GM23338 (cell line): ENCODE data around the gene VPS45. TPM values are rescaled to one million over a fixed set of nuclear protein-coding genes. Genes with fewer than 3 reads are reported as not detected.

Experiments used
- ATAC-seq: fragments of 200-7000 bp; cut with Tn5 transposase; 3 replicates; pipeline ENCODE4 v1.9.1; 2020
- DNase-seq: peaks from one replicate; pipeline ENCODE4 v3.0.0-alpha.2; 2015; ENCODE audit warnings: low spot score
- H2AFZ ChIP-seq: fragments of 200-600 bp; sonication (generic); 2 replicates; pipeline ENCODE4 v1.8.0; 2016; ENCODE audit warnings: antibody characterized with exemption, mild to moderate bottlenecking, moderate library complexity
- H3F3A ChIP-seq: fragments of 200-600 bp; sonication (generic); replicated peaks from 2 replicates; pipeline ENCODE4 v1.8.0; 2017; ENCODE audit warnings: antibody characterized with exemption, mixed run types, low read depth
- H3K27ac ChIP-seq: fragments of 200-600 bp; sonication (generic); 2 replicates; pipeline ENCODE4 v1.6.1; 2016; ENCODE audit warnings: low read depth
- H3K27me3 ChIP-seq: fragments of 200-600 bp; sonication (generic); 2 replicates; pipeline ENCODE4 v1.8.0; 2016; ENCODE audit warnings: mild to moderate bottlenecking, mixed run types, moderate library complexity; ENCODE audit not compliant: insufficient read depth
- H3K36me3 ChIP-seq: fragments of 200-600 bp; sonication (generic); 2 replicates; pipeline ENCODE4 v1.8.0; 2016; ENCODE audit warnings: mild to moderate bottlenecking; ENCODE audit not compliant: insufficient read depth
- H3K4me1 ChIP-seq: fragments of 200-600 bp; sonication (generic); 2 replicates; pipeline ENCODE4 v1.8.0; 2016; ENCODE audit warnings: mild to moderate bottlenecking, moderate library complexity; ENCODE audit not compliant: insufficient read depth
- H3K4me2 ChIP-seq: fragments of 200-600 bp; sonication (generic); 2 replicates; pipeline ENCODE4 v1.7.1; 2017; ENCODE audit warnings: mixed run types
- H3K4me3 ChIP-seq: fragments of 200-600 bp; sonication (generic); 2 replicates; pipeline ENCODE4 v1.6.1; 2016; ENCODE audit warnings: mixed run types
- H3K79me2 ChIP-seq: fragments of 200-600 bp; sonication (generic); replicated peaks from 2 replicates; pipeline ENCODE4 v1.8.0; 2017; ENCODE audit warnings: mild to moderate bottlenecking; ENCODE audit not compliant: insufficient read depth
- H3K9me2 ChIP-seq: fragments of 200-600 bp; sonication (generic); 2 replicates; pipeline ENCODE4 v1.8.0; 2017; ENCODE audit not compliant: insufficient read depth
- H4K20me1 ChIP-seq: fragments of 200-600 bp; sonication (generic); replicated peaks from 2 replicates; pipeline ENCODE4 v1.8.0; 2017; ENCODE audit warnings: mild to moderate bottlenecking; ENCODE audit not compliant: insufficient read depth
- H3K27ac Mint-ChIP-seq: 2 replicates; pipeline ENCODE4 v1.8.0; 2020; ENCODE audit warnings: inconsistent platforms, mild to moderate bottlenecking, moderate library complexity, mixed read lengths
- H3K27me3 Mint-ChIP-seq: 3 replicates; pipeline ENCODE4 v1.8.0; 2022; ENCODE audit warnings: low read depth, mild to moderate bottlenecking, moderate library complexity, mixed read lengths, inconsistent platforms; ENCODE audit not compliant: insufficient read depth, poor library complexity
- H3K36me3 Mint-ChIP-seq: 3 replicates; pipeline ENCODE4 v1.8.0; 2021; ENCODE audit warnings: low read depth, mild to moderate bottlenecking, inconsistent platforms, moderate library complexity, mixed read lengths
- H3K4me1 Mint-ChIP-seq: 3 replicates; pipeline ENCODE4 v1.8.0; 2020; ENCODE audit warnings: mild to moderate bottlenecking, inconsistent platforms, mixed read lengths
- H3K4me3 Mint-ChIP-seq: 3 replicates; pipeline ENCODE4 v1.8.0; 2021; ENCODE audit warnings: moderate library complexity, mild to moderate bottlenecking, inconsistent platforms, mixed read lengths
- H3K9me3 Mint-ChIP-seq: 3 replicates; pipeline ENCODE4 v1.8.0; 2020; ENCODE audit warnings: moderate library complexity, mild to moderate bottlenecking, inconsistent platforms, mixed read lengths
- ETS1 ChIP-seq: IDR thresholded peaks from 2 replicates; pipeline ENCODE4 v1.6.1; 2016; ENCODE audit warnings: antibody characterized with exemption
- EZH2 ChIP-seq: fragments of 200-600 bp; sonication (generic); IDR thresholded peaks from one replicate; pipeline ENCODE4 v1.8.0; 2017; ENCODE audit warnings: antibody characterized with exemption, mild to moderate bottlenecking, low read depth; ENCODE audit not compliant: unreplicated experiment
- EZH2phosphoT487 ChIP-seq: fragments of 200-600 bp; sonication (generic); IDR thresholded peaks from one replicate; pipeline ENCODE4 v1.8.1; 2018; ENCODE audit warnings: antibody characterized with exemption; ENCODE audit not compliant: unreplicated experiment
- JUNB ChIP-seq: IDR thresholded peaks from one replicate; pipeline ENCODE4 v1.6.1; 2016; ENCODE audit warnings: antibody characterized with exemption; ENCODE audit not compliant: unreplicated experiment
- NANOG ChIP-seq: IDR thresholded peaks from 2 replicates; pipeline ENCODE4 v1.6.1; 2016; ENCODE audit warnings: antibody characterized with exemption, borderline replicate concordance
- REST ChIP-seq: IDR thresholded peaks from one replicate; pipeline ENCODE4 v1.6.1; 2018; ENCODE audit warnings: antibody characterized with exemption; ENCODE audit not compliant: unreplicated experiment
- STAT1 ChIP-seq: IDR thresholded peaks from one replicate; pipeline ENCODE4 v1.6.1; 2016; ENCODE audit warnings: antibody characterized with exemption; ENCODE audit not compliant: unreplicated experiment
- ZNF114 ChIP-seq: fragments of 250-450 bp; sonication (Bioruptor Pico); IDR thresholded peaks from 2 replicates; pipeline ENCODE4 v1.5.0; 2020; ENCODE audit warnings: mild to moderate bottlenecking, moderate library complexity
- ZNF331 ChIP-seq: fragments of 250-450 bp; sonication (Bioruptor Pico); IDR thresholded peaks from 2 replicates; pipeline ENCODE4 v1.5.0; 2020; ENCODE audit warnings: low read depth, mild to moderate bottlenecking, moderate library complexity
- polyA plus RNA-seq: library from polyadenylated mRNA; unstranded; fragments of >200 nt; fragmentation: Nextera tagmentation; extraction: Ambion mirVana; gene quantifications from 2 replicates; pipeline ENCODE4 v1.2.1, GENCODE V29; 2016
- total RNA-seq: library from RNA; depleted of rRNA; stranded (reverse); fragments of >200 nt; shearing (Covaris generic); gene quantifications from 2 replicates; pipeline ENCODE4 v1.2.3, GENCODE V29; 2014
- TF ChIP-seq, protein P1 (sequence below), 2 experiments: fragments of 200-600 bp in 1 of 2; sonication (generic) in 1 of 2; conservative IDR thresholded peaks; 2 replicates each; pipeline versions ENCODE4 v1.5.1 to v1.6.1; 2016 to 2017; ENCODE audit warnings: antibody characterized with exemption in 2 of 2, low read depth in 2 of 2, mild to moderate bottlenecking in 2 of 2, moderate library complexity in 1 of 2

The VPS45 gene
- total and polyA plus RNA-seq, 2 experiments from 2014 or later: 23.5 to 37.5 TPM

DNA sequence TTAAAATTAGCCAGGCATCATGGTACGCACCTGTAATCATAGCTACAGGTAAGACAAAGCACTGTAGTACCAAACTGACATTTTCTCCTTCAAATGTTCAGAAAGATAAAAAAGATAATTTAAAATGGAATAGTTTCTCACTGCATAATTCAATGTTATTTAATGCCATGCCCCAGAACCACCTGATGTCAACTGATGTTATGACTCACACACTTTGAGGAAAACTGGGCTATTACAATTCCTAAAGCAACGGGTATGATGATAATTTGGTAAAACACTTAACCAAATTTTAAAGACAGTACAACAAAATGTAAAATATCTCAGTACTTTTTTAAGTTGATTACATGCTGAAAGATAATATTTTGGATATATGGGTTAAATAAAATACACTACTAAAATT lies 59.2 kb downstream of the VPS45 start:
- Mint-ChIP-seq H3K27ac (no peak overlapping the region), H3K4me1 (no peaks in the 10 kb centered on the region), H3K27me3 (no peaks in the 10 kb centered on the region), H3K4me3 (no peak overlapping the region), H3K9me3 (no peaks in the 10 kb centered on the region; the same call in 2 of the 3 replicates), H3K36me3 (no peaks in the 10 kb centered on the region; the same call in 2 of the 3 replicates)
- ATAC-seq (no peak), DNase-seq (no peak)
- Histone ChIP-seq H3K79me2 (no peaks in the 10 kb centered on the region), H3K4me1 (no peaks in the 10 kb centered on the region), H3F3A (no peaks in the 10 kb centered on the region), H3K9me2 (no peaks in the 10 kb centered on the region), H3K27me3 (no peaks in the 10 kb centered on the region), H3K36me3 (no peaks in the 10 kb centered on the region), H3K4me3 (no peak overlapping the region), H2AFZ (no peak overlapping the region), H4K20me1 (no peaks in the 10 kb centered on the region), H3K27ac (no peak overlapping the region), H3K4me2 (no peak overlapping the region)
- no peak for TF ChIP-seq EZH2
- no peak for TF ChIP-seq ZNF331 (CRISPR knock-in tag)
- no peak for TF ChIP-seq STAT1
- TF ChIP-seq REST: no peak
- TF ChIP-seq, protein P1, sequence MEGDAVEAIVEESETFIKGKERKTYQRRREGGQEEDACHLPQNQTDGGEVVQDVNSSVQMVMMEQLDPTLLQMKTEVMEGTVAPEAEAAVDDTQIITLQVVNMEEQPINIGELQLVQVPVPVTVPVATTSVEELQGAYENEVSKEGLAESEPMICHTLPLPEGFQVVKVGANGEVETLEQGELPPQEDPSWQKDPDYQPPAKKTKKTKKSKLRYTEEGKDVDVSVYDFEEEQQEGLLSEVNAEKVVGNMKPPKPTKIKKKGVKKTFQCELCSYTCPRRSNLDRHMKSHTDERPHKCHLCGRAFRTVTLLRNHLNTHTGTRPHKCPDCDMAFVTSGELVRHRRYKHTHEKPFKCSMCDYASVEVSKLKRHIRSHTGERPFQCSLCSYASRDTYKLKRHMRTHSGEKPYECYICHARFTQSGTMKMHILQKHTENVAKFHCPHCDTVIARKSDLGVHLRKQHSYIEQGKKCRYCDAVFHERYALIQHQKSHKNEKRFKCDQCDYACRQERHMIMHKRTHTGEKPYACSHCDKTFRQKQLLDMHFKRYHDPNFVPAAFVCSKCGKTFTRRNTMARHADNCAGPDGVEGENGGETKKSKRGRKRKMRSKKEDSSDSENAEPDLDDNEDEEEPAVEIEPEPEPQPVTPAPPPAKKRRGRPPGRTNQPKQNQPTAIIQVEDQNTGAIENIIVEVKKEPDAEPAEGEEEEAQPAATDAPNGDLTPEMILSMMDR (conservative IDR thresholded peaks at IDR 0.05; ENCODE audit: low read depth in 2 of 2): no peak
- TF ChIP-seq ZNF114 (CRISPR knock-in tag): no peak
- no peak for TF ChIP-seq JUNB
- no peak for TF ChIP-seq ETS1

DNA sequence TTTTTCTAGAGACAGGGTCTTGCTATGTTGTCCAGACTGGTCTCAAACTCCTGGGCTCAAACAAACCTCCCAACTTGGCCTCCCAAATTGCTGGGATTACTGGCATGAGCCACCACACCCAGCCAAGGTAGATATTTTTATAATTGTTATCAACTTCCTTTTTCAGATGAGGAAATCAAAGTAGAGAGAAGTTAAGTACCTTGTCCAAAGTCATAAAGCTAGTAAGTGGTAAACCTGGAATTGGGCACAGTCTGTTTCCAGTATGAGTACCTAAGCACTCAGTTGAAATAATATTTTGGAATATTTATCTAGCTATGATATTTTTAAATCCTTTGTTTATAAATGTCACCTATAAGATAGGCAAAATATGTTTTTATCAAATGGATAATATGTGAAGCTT lies 59.9 kb downstream of the VPS45 start:
- no peaks in the 10 kb centered on the region; the same call in 2 of the 3 replicates for H3K36me3 Mint-ChIP-seq
- TF ChIP-seq NANOG (no peak), EZH2phosphoT487 (no peak), EZH2 (no peak)
- TF ChIP-seq, protein P1 (conservative IDR thresholded peaks at IDR 0.05; ENCODE audit: low read depth in 2 of 2): no peak

More for the DNA sequence above, 59.9 kb downstream of the VPS45 start:
- ATAC-seq (no peak), DNase-seq (no peak)
- H3K9me2 ChIP-seq: no peaks in the 10 kb centered on the region
- H3K4me2 ChIP-seq: no peak overlapping the region
- no peaks in the 10 kb centered on the region for H3F3A ChIP-seq
- H3K36me3 ChIP-seq: no peaks in the 10 kb centered on the region
- H3K27ac Mint-ChIP-seq: no peak overlapping the region
- H2AFZ ChIP-seq: no peak overlapping the region
- no peaks in the 10 kb centered on the region for H3K4me1 Mint-ChIP-seq
- no peak overlapping the region for H3K4me3 Mint-ChIP-seq
- H3K27me3 ChIP-seq: no peaks in the 10 kb centered on the region
- no peaks in the 10 kb centered on the region for H3K27me3 Mint-ChIP-seq
- H3K79me2 ChIP-seq: no peaks in the 10 kb centered on the region
- H3K27ac ChIP-seq: no peak overlapping the region
- no peaks in the 10 kb centered on the region for H3K4me1 ChIP-seq
- H4K20me1 ChIP-seq: no peaks in the 10 kb centered on the region
- no peak overlapping the region for H3K4me3 ChIP-seq
- no peaks in the 10 kb centered on the region; the same call in 2 of the 3 replicates for H3K9me3 Mint-ChIP-seq
